T-helper 2 cell treated with Interferon-gamma antibody and Interleukin-4, amounts not matched to agents 5 μg/mL and 100 μg/mL, for 36 hours (primary cell): ENCODE measurements around the gene CCDC102B.
A peak's percentile ranks its signal among the peaks of the same experiment; 100 is the strongest.

ENCODE experiments used
- DNase-seq: peaks from one replicate; pipeline ENCODE4 v3.0.0; 2021; ENCODE audit warnings: low spot score
- H3K27ac Mint-ChIP-seq: one replicate; pipeline ENCODE4 v1.8.0; 2021; ENCODE audit warnings: mild to moderate bottlenecking, mixed read lengths
- H3K27me3 Mint-ChIP-seq: one replicate; pipeline ENCODE4 v1.8.0; 2021; ENCODE audit warnings: low read depth, mixed read lengths
- H3K36me3 Mint-ChIP-seq: one replicate; pipeline ENCODE4 v1.8.0; 2021; ENCODE audit warnings: low read depth, mixed read lengths
- H3K4me1 Mint-ChIP-seq: one replicate; pipeline ENCODE4 v1.8.0; 2021; ENCODE audit warnings: low read depth, mixed read lengths
- H3K4me3 Mint-ChIP-seq: one replicate; pipeline ENCODE4 v1.8.0; 2022; ENCODE audit warnings: mild to moderate bottlenecking, moderate library complexity, mixed read lengths
- H3K9me3 Mint-ChIP-seq: one replicate; pipeline ENCODE4 v1.8.0; 2021; ENCODE audit warnings: mixed read lengths

The CCDC102B gene

GRCh38 chr18:68944330-68944729 lies 146.4 kb downstream of the CCDC102B start:
- H3K27me3 Mint-ChIP-seq = no peaks in the 10 kb centered on the region
- no peaks in the 10 kb centered on the region for H3K36me3 Mint-ChIP-seq
- H3K4me1 Mint-ChIP-seq = no peaks in the 10 kb centered on the region
- no peaks in the 10 kb centered on the region for H3K9me3 Mint-ChIP-seq
- no peak for DNase-seq
- no peak overlapping the region for H3K27ac Mint-ChIP-seq
- no peak overlapping the region for H3K4me3 Mint-ChIP-seq

- Mint-ChIP-seq H3K36me3 (no peaks in the 10 kb centered on the region), H3K4me3 (no peak overlapping the region), H3K27me3 (no peaks in the 10 kb centered on the region), H3K4me1 (no peaks in the 10 kb centered on the region), H3K9me3 (no peaks in the 10 kb centered on the region), H3K27ac (peak overlapping the region; percentile 6)
- DNase-seq = no peak
Observed at GRCh38 chr18:68944826-68945225, 146.9 kb downstream of the CCDC102B start.

- no peaks in the 10 kb centered on the region for H3K27me3 Mint-ChIP-seq
- H3K4me1 Mint-ChIP-seq = no peaks in the 10 kb centered on the region
- H3K36me3 Mint-ChIP-seq = no peaks in the 10 kb centered on the region
- no peak overlapping the region for H3K27ac Mint-ChIP-seq
- H3K4me3 Mint-ChIP-seq = no peak overlapping the region
- H3K9me3 Mint-ChIP-seq = no peaks in the 10 kb centered on the region
- no peak for DNase-seq
Observed at GRCh38 chr18:68948622-68949021, 150.7 kb downstream of the CCDC102B start.

- no peaks in the 10 kb centered on the region for H3K36me3 Mint-ChIP-seq
- H3K27ac Mint-ChIP-seq = no peak overlapping the region
- H3K4me1 Mint-ChIP-seq = no peaks in the 10 kb centered on the region
- no peaks in the 10 kb centered on the region for H3K9me3 Mint-ChIP-seq
- H3K4me3 Mint-ChIP-seq = no peak overlapping the region
- no peaks in the 10 kb centered on the region for H3K27me3 Mint-ChIP-seq
- no peak for DNase-seq
Observed at GRCh38 chr18:68954738-68955137, 156.9 kb downstream of the CCDC102B start.

- H3K4me1 Mint-ChIP-seq = no peaks in the 10 kb centered on the region
- H3K4me3 Mint-ChIP-seq = no peak overlapping the region
- no peaks in the 10 kb centered on the region for H3K27me3 Mint-ChIP-seq
- no peak overlapping the region for H3K27ac Mint-ChIP-seq
- H3K9me3 Mint-ChIP-seq = no peaks in the 10 kb centered on the region
- no peaks in the 10 kb centered on the region for H3K36me3 Mint-ChIP-seq
- DNase-seq = no peak
Observed at GRCh38 chr18:68956650-68957049, 158.8 kb downstream of the CCDC102B start.

GRCh38 chr18:68960355-68960754 lies 162.5 kb downstream of the CCDC102B start:
- no peaks in the 10 kb centered on the region for H3K36me3 Mint-ChIP-seq
- no peaks in the 10 kb centered on the region for H3K4me1 Mint-ChIP-seq
- no peaks in the 10 kb centered on the region for H3K9me3 Mint-ChIP-seq
- no peak overlapping the region for H3K27ac Mint-ChIP-seq
- no peak overlapping the region for H3K4me3 Mint-ChIP-seq
- no peak for DNase-seq
- no peaks in the 10 kb centered on the region for H3K27me3 Mint-ChIP-seq

- no peaks in the 10 kb centered on the region for H3K4me1 Mint-ChIP-seq
- no peak overlapping the region for H3K27ac Mint-ChIP-seq
- H3K36me3 Mint-ChIP-seq = no peaks in the 10 kb centered on the region
- no peaks in the 10 kb centered on the region for H3K27me3 Mint-ChIP-seq
- no peak overlapping the region for H3K4me3 Mint-ChIP-seq
- no peak for DNase-seq
- H3K9me3 Mint-ChIP-seq = no peaks in the 10 kb centered on the region
Observed at GRCh38 chr18:68962623-68963022, 164.7 kb downstream of the CCDC102B start.

GRCh38 chr18:68965817-68966216 lies 167.9 kb downstream of the CCDC102B start:
- no peaks in the 10 kb centered on the region for H3K36me3 Mint-ChIP-seq
- H3K4me3 Mint-ChIP-seq = no peak overlapping the region
- no peaks in the 10 kb centered on the region for H3K9me3 Mint-ChIP-seq
- no peak for DNase-seq
- no peaks in the 10 kb centered on the region for H3K27me3 Mint-ChIP-seq
- no peaks in the 10 kb centered on the region for H3K4me1 Mint-ChIP-seq
- H3K27ac Mint-ChIP-seq = no peak overlapping the region

GRCh38 chr18:68969027-68969426 lies 171.1 kb downstream of the CCDC102B start:
- H3K27me3 Mint-ChIP-seq = no peaks in the 10 kb centered on the region
- no peaks in the 10 kb centered on the region for H3K9me3 Mint-ChIP-seq
- H3K27ac Mint-ChIP-seq = no peak overlapping the region
- no peak for DNase-seq
- no peaks in the 10 kb centered on the region for H3K36me3 Mint-ChIP-seq
- H3K4me3 Mint-ChIP-seq = no peak overlapping the region
- no peaks in the 10 kb centered on the region for H3K4me1 Mint-ChIP-seq

GRCh38 chr18:68972176-68972575 lies 174.3 kb downstream of the CCDC102B start:
- Mint-ChIP-seq H3K4me1 (no peaks in the 10 kb centered on the region), H3K36me3 (no peaks in the 10 kb centered on the region), H3K9me3 (no peaks in the 10 kb centered on the region), H3K4me3 (no peak overlapping the region), H3K27ac (no peak overlapping the region), H3K27me3 (no peaks in the 10 kb centered on the region)
- DNase-seq = no peak

GRCh38 chr18:68979737-68980136 lies 181.9 kb downstream of the CCDC102B start:
- H3K4me3 Mint-ChIP-seq = no peak overlapping the region
- no peaks in the 10 kb centered on the region for H3K36me3 Mint-ChIP-seq
- no peaks in the 10 kb centered on the region for H3K9me3 Mint-ChIP-seq
- no peaks in the 10 kb centered on the region for H3K4me1 Mint-ChIP-seq
- H3K27me3 Mint-ChIP-seq = no peaks in the 10 kb centered on the region
- no peak for DNase-seq
- no peak overlapping the region for H3K27ac Mint-ChIP-seq

- Mint-ChIP-seq H3K4me3 (no peak overlapping the region), H3K9me3 (no peaks in the 10 kb centered on the region), H3K27ac (no peak overlapping the region), H3K4me1 (no peaks in the 10 kb centered on the region), H3K27me3 (no peaks in the 10 kb centered on the region), H3K36me3 (no peaks in the 10 kb centered on the region)
- DNase-seq = no peak
Observed at GRCh38 chr18:68983126-68983525, 185.2 kb downstream of the CCDC102B start.

GRCh38 chr18:68984342-68984741 lies 186.5 kb downstream of the CCDC102B start:
- DNase-seq = no peak
- Mint-ChIP-seq H3K27me3 (no peaks in the 10 kb centered on the region), H3K4me3 (no peak overlapping the region), H3K36me3 (no peaks in the 10 kb centered on the region), H3K27ac (no peak overlapping the region), H3K4me1 (no peaks in the 10 kb centered on the region), H3K9me3 (no peaks in the 10 kb centered on the region)

- Mint-ChIP-seq H3K27me3 (no peaks in the 10 kb centered on the region), H3K27ac (no peak overlapping the region), H3K36me3 (no peaks in the 10 kb centered on the region), H3K4me1 (no peaks in the 10 kb centered on the region), H3K4me3 (no peak overlapping the region), H3K9me3 (no peaks in the 10 kb centered on the region)
- no peak for DNase-seq
Observed at GRCh38 chr18:68985172-68985820, 187.4 kb downstream of the CCDC102B start.

GRCh38 chr18:68991286-68991685 lies 193.4 kb downstream of the CCDC102B start:
- no peaks in the 10 kb centered on the region for H3K36me3 Mint-ChIP-seq
- DNase-seq = no peak
- no peaks in the 10 kb centered on the region for H3K27me3 Mint-ChIP-seq
- no peaks in the 10 kb centered on the region for H3K9me3 Mint-ChIP-seq
- no peak overlapping the region for H3K27ac Mint-ChIP-seq
- no peak overlapping the region for H3K4me3 Mint-ChIP-seq
- no peaks in the 10 kb centered on the region for H3K4me1 Mint-ChIP-seq
